HG03196 (cell line): ENCODE measurements around the gene NAGK.
"Not testable (repeated sequence)": the region's sequence is repeated elsewhere in the genome, so short reads cannot be mapped to it uniquely, and the experiment has no call there.

ENCODE experiments used
- ATAC-seq: cut with Tn5 transposase; IDR thresholded peaks from one replicate; pipeline ENCODE4 v1.9.1; 2021; ENCODE audit not compliant: unreplicated experiment

The NAGK gene

GRCh38 chr2:71068218-71069035 lies at the start of gene NAGK:
Gene NAGK, plus strand, starts transcription at chr2:71068648. Its CDS starts 36 bp downstream, at chr2:71068684.
- peak; percentile 48 for ATAC-seq

- not testable (repeated sequence) for ATAC-seq
Measured at GRCh38 chr2:71019989-71020388, 48.5 kb upstream of the NAGK start.

GRCh38 chr2:71021394-71021793 lies 47.1 kb upstream of the NAGK start:
- ATAC-seq, result not testable (repeated sequence)

GRCh38 chr2:71023553-71024243 lies 44.8 kb upstream of the NAGK start:
- ATAC-seq, result not testable (repeated sequence)

- ATAC-seq, result not testable (repeated sequence)
Measured at GRCh38 chr2:71036296-71036695, 32.2 kb upstream of the NAGK start.

GRCh38 chr2:71042287-71042686 lies 26.2 kb upstream of the NAGK start:
- ATAC-seq, result no peak

- ATAC-seq, result no peak
Measured at GRCh38 chr2:71043531-71044407, 24.7 kb upstream of the NAGK start.

GRCh38 chr2:71045151-71045550 lies 23.3 kb upstream of the NAGK start:
- no peak for ATAC-seq

GRCh38 chr2:71045865-71046548 lies 22.4 kb upstream of the NAGK start:
- no peak for ATAC-seq

GRCh38 chr2:71048096-71048495 lies 20.4 kb upstream of the NAGK start:
- no peak for ATAC-seq

GRCh38 chr2:71049704-71050360 lies 18.6 kb upstream of the NAGK start:
- not testable (repeated sequence) for ATAC-seq

GRCh38 chr2:71055206-71055740 lies 13.2 kb upstream of the NAGK start:
- ATAC-seq, result not testable (repeated sequence)

GRCh38 chr2:71060211-71060610 lies 8.2 kb upstream of the NAGK start:
- ATAC-seq, result no peak

- ATAC-seq, result no peak
Measured at GRCh38 chr2:71060871-71061270, 7.6 kb upstream of the NAGK start.

- no peak for ATAC-seq
Measured at GRCh38 chr2:71063216-71063615, 5.2 kb upstream of the NAGK start.

- ATAC-seq, result no peak
Measured at GRCh38 chr2:71064110-71064611, 4.3 kb upstream of the NAGK start.

- peak; percentile 20 for ATAC-seq
Measured at GRCh38 chr2:71064754-71065621, 3.5 kb upstream of the NAGK start.

GRCh38 chr2:71066856-71067255 lies 1.6 kb upstream of the NAGK start:
- ATAC-seq, result no peak
